NCI-H1930 (cell line): ENCODE measurements around the gene TENT5C.

Source experiments
- DNase-seq, 2 experiments: peaks; one replicate each; lab custom pipeline; 2025; lab: John Stamatoyannopoulos, UW

TENT5C gene

GRCh38 chr1:117613969-117614729, 8.3 kb downstream of the TENT5C start:
- no peak for DNase-seq

- no peak for DNase-seq
Observed at GRCh38 chr1:117615474-117615873, 9.6 kb downstream of the TENT5C start.

GRCh38 chr1:117616356-117616755, 10.5 kb downstream of the TENT5C start:
- no peak for DNase-seq

- DNase-seq = no peak
Observed at GRCh38 chr1:117616967-117617366, 11.1 kb downstream of the TENT5C start.

- no peak for DNase-seq
Observed at GRCh38 chr1:117618450-117619122, 12.7 kb downstream of the TENT5C start.

GRCh38 chr1:117620440-117620839, 14.6 kb downstream of the TENT5C start:
- DNase-seq = no peak

GRCh38 chr1:117621316-117621715, 15.5 kb downstream of the TENT5C start:
- no peak for DNase-seq

- no peak for DNase-seq
Observed at GRCh38 chr1:117622726-117623125, 16.9 kb downstream of the TENT5C start.

GRCh38 chr1:117623141-117623540, 17.3 kb downstream of the TENT5C start:
- no peak for DNase-seq

GRCh38 chr1:117623698-117624097, 17.9 kb downstream of the TENT5C start:
- no peak for DNase-seq

- DNase-seq = no peak
Observed at GRCh38 chr1:117627546-117628130, 21.8 kb downstream of the TENT5C start.

GRCh38 chr1:117628343-117628742, 22.5 kb downstream of the TENT5C start:
- DNase-seq = no peak

GRCh38 chr1:117629625-117630422, 24.0 kb downstream of the TENT5C start:
- no peak for DNase-seq

- no peak for DNase-seq
Observed at GRCh38 chr1:117630423-117630998, 24.7 kb downstream of the TENT5C start.

- no peak for DNase-seq
Observed at GRCh38 chr1:117631359-117632160, 25.7 kb downstream of the TENT5C start.

GRCh38 chr1:117632269-117633067, 26.6 kb downstream of the TENT5C start:
- no peak for DNase-seq

- no peak for DNase-seq
Observed at GRCh38 chr1:117633068-117633345, 27.2 kb downstream of the TENT5C start.

GRCh38 chr1:117633423-117633822, 27.6 kb downstream of the TENT5C start:
- no peak for DNase-seq

GRCh38 chr1:117633936-117634335, 28.1 kb downstream of the TENT5C start:
- DNase-seq = no peak

- no peak for DNase-seq
Observed at GRCh38 chr1:117634631-117635030, 28.8 kb downstream of the TENT5C start.

- no peak for DNase-seq
Observed at GRCh38 chr1:117635805-117636204, 30.0 kb downstream of the TENT5C start.
